Neutrophil (primary cell): ENCODE measurements around the gene LGALSL.

ENCODE experiments used
- H3K27ac ChIP-seq: fragments of 200-600 bp; sonication (generic); 2 replicates; pipeline ENCODE4 v1.5.1; 2016; ENCODE audit warnings: mild to moderate bottlenecking, moderate library complexity
- H3K27me3 ChIP-seq: fragments of 200-600 bp; sonication (generic); 2 replicates; pipeline ENCODE4 v1.6.0; 2016; ENCODE audit warnings: mild to moderate bottlenecking
- H3K36me3 ChIP-seq: fragments of 200-600 bp; sonication (generic); 2 replicates; pipeline ENCODE4 v1.5.1; 2017
- H3K4me1 ChIP-seq, 2 experiments: fragments of 200-600 bp in 1 of 2; sonication (generic) in 1 of 2; 1 replicate in 1 of 2; 2 replicates in 1 of 2; pipeline versions ENCODE4 v1.5.1 to v1.6.1; 2013 to 2016; ENCODE audit warnings: low read depth in 1 of 2, low read length in 1 of 2, mild to moderate bottlenecking in 1 of 2, moderate library complexity in 1 of 2; ENCODE audit not compliant: control insufficient read depth in 1 of 2, insufficient read depth in 1 of 2
- H3K4me3 ChIP-seq, 2 experiments: fragments of 200-600 bp in 1 of 2; sonication (generic) in 1 of 2; 1 replicate in 1 of 2; 2 replicates in 1 of 2; pipeline ENCODE4 v1.5.1; 2013 to 2016; ENCODE audit warnings: low read depth in 1 of 2, low read length in 1 of 2, mild to moderate bottlenecking in 1 of 2, moderate library complexity in 1 of 2
- H3K9me3 ChIP-seq: fragments of 200-600 bp; sonication (generic); 2 replicates; pipeline ENCODE4 v1.5.1; 2016
- TF ChIP-seq, protein P1 (sequence below): fragments of 200-600 bp; sonication (generic); IDR thresholded peaks from 2 replicates; pipeline ENCODE4 v1.5.1; 2016; ENCODE audit warnings: antibody characterized with exemption

LGALSL gene

DNA sequence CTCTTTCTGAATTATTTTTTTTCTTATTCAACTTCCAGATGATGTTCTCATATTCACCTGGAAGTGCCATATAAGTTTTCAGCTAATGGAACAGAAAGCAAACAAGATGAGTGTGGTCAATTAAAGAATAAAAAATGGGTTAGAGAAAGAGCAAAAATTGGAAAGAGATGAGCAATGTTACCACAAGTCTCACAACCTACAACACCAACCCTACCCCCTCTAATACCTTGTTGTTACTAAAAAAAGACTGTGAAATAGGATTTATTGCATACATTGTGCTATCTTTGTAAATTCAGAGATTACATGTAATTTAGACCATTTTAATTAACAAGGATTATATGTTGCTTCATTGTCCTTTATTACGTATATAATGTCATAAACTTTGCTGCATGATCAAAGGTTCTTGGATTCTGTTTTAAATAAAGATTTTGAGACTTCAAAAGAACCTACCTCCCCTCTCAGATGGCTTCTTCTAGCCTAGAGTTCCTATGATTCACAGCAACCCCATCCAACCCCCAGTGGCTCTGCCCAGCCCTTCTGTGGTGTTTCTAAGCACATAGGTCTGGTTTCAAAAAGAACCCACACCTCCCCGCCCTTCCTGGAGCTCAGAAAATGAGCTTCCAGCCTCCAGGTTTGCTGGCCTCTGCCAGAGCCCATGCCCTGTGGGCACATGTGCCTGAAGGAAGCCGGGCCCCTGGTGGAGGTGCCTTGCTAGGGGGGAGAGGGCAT lies 24.7 kb downstream of the LGALSL start:
- Histone ChIP-seq H3K4me3 (no peak overlapping the region), H3K27me3 (no peaks in the 10 kb centered on the region), H3K27ac (no peak overlapping the region), H3K9me3 (no peaks in the 10 kb centered on the region), H3K4me1 (peaks cover 16 to 22% of the 10 kb centered on the region in 2 experiments), H3K36me3 (no peaks in the 10 kb centered on the region)
- TF ChIP-seq, protein P1, sequence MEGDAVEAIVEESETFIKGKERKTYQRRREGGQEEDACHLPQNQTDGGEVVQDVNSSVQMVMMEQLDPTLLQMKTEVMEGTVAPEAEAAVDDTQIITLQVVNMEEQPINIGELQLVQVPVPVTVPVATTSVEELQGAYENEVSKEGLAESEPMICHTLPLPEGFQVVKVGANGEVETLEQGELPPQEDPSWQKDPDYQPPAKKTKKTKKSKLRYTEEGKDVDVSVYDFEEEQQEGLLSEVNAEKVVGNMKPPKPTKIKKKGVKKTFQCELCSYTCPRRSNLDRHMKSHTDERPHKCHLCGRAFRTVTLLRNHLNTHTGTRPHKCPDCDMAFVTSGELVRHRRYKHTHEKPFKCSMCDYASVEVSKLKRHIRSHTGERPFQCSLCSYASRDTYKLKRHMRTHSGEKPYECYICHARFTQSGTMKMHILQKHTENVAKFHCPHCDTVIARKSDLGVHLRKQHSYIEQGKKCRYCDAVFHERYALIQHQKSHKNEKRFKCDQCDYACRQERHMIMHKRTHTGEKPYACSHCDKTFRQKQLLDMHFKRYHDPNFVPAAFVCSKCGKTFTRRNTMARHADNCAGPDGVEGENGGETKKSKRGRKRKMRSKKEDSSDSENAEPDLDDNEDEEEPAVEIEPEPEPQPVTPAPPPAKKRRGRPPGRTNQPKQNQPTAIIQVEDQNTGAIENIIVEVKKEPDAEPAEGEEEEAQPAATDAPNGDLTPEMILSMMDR: no peak

DNA sequence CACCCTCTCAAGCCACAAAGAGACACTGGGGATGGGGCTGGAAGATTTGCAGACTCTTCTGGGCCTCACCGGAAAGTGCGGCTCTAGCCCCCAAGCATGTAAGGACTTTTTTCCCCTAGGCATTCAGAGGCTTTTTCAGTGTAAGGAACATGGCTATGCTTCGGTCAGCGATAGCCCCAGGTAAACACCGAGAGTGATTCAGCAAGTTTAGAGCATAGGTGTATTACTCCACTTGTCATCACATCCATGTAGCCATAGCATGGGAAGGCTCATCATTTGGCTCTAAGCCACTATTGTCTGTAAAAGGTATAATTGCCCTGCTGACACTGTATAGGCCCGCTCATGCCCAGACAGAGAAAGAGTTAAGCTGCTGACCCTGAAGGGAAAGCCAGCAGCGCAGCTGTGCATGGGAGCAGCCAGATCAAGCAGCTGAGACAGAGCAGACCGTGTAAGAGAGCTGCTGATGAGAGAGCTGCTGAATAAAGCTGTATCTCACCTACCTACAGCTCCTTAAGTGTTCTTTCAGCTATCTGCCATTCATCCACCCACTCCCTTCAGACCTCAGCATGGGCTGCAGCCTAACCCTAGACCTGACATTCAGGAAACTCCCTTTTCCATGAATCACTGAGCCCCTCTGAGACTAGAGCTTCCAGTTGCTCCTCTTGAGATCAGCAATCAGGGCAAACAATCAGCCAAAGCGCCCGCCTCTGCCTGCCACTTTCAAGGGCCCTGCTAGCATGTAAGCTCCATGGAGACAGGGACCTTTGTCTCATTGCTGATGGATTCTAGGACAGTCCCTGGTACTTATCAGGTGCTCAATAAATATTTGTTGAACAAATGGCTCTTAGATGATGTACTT lies 25.5 kb downstream of the LGALSL start:
- H3K4me1 ChIP-seq: peaks cover 8 to 14% of the 10 kb centered on the region in 2 experiments
- no peak overlapping the region for H3K4me3 ChIP-seq
- no peak overlapping the region for H3K27ac ChIP-seq
- no peaks in the 10 kb centered on the region for H3K9me3 ChIP-seq
- H3K27me3 ChIP-seq: no peaks in the 10 kb centered on the region
- H3K36me3 ChIP-seq: no peaks in the 10 kb centered on the region
- TF ChIP-seq, protein P1: no peak

DNA sequence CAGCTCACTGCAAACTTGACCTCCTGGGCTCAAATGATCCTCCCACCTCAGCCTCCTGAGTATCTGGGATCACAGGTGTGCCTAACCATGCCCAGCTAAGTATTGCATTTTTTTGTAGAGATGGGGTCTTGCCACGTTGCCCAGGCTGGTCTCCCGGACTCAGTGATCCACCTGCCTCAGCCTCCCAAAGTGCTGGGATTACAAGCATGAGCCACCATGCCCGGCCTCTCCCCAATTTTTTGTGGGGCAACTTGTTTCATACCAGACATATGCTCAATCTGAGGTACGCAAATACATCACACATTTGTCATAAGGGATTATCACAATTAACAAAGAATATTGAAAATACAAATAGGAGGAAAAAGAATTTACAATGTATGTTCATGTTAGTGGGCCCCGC lies 27.7 kb downstream of the LGALSL start:
- Histone ChIP-seq H3K27ac (no peak overlapping the region), H3K4me1 (peaks cover 7 to 12% of the 10 kb centered on the region in 2 experiments), H3K36me3 (no peaks in the 10 kb centered on the region), H3K9me3 (no peaks in the 10 kb centered on the region), H3K4me3 (no peak overlapping the region), H3K27me3 (no peaks in the 10 kb centered on the region)
- TF ChIP-seq, protein P1: no peak

DNA sequence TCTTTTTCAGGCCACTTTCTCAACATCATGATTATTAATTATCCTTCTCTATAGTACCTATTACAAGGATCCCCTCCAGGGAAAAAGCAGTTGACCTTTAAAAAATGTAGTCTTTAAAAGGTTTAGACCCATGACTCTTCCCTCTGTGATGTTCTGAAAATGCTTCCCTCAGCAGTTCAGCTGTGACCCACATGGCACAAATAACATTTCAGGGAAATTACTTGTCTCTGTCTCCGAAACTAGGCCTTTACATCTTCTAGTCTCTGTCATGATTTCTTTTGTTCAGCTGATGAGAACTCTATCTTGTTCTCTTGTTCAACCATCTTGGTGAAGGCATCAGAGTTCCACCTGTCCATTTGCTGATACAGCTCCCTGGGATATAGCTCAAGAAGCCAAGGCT lies 28.3 kb downstream of the LGALSL start:
- peaks cover 7 to 12% of the 10 kb centered on the region in 2 experiments for H3K4me1 ChIP-seq
- H3K4me3 ChIP-seq: no peak overlapping the region
- H3K9me3 ChIP-seq: no peaks in the 10 kb centered on the region
- no peaks in the 10 kb centered on the region for H3K36me3 ChIP-seq
- TF ChIP-seq, protein P1: no peak
- H3K27ac ChIP-seq: no peak overlapping the region
- H3K27me3 ChIP-seq: no peaks in the 10 kb centered on the region

DNA sequence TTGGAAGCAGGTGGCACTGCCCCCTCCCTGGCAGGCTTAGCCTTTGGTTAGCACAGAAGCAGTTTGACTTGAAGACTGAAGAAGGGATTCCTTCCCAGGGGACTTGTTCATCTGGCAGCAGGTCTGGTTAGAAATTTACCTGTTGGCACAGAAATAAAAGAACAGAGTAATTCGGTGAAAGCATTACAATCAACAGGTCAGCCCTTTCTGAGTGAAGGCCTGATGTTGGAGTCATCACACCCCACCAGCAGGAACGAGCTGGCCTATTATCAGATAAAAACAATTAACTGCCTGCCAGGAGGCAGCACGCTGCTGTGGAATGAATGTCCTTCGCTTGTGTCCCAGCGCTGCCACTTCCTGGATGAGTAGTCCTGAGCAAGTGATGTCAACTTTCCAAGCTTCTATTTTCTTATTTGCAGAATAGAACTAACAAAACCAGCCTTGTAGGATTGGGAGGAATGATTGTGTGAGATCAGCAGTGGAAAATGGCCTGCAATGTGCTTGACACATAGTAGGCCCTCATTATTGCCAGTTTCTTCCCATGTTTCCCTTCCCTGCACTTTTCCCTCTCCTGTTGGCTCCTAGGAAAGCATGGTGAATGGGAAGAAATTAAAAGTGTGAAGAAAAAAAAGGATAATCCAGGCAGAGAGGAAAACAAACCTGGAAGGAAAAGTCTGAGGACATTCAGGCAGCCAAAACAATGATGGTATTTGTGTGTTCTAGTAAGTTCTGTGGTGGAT lies 29.0 kb downstream of the LGALSL start:
- Histone ChIP-seq H3K27ac (no peak overlapping the region), H3K36me3 (no peaks in the 10 kb centered on the region), H3K9me3 (no peaks in the 10 kb centered on the region), H3K4me1 (peaks cover 7 to 12% of the 10 kb centered on the region in 2 experiments), H3K27me3 (no peaks in the 10 kb centered on the region), H3K4me3 (no peak overlapping the region)
- TF ChIP-seq, protein P1: no peak
